HG03378 (cell line): ENCODE data around the gene GNPNAT1.

Source experiments
- ATAC-seq: cut with Tn5 transposase; IDR thresholded peaks from one replicate; pipeline ENCODE4 v1.9.1; 2021; ENCODE audit warnings: mild to moderate bottlenecking, moderate library complexity; ENCODE audit not compliant: unreplicated experiment

GNPNAT1 gene

GRCh38 chr14:52791223-52792096 lies at the start of gene GNPNAT1:
Gene GNPNAT1, minus strand, starts transcription at chr14:52791607. Its CDS starts 6,957 bp downstream, at chr14:52784650.
- peak; percentile 74 for ATAC-seq

- ATAC-seq = no peak
Observed at GRCh38 chr14:52840877-52841276, 49.5 kb upstream of the GNPNAT1 start.

- ATAC-seq = no peak
Observed at GRCh38 chr14:52837451-52837850, 46.0 kb upstream of the GNPNAT1 start.

- no peak for ATAC-seq
Observed at GRCh38 chr14:52836063-52836462, 44.7 kb upstream of the GNPNAT1 start.

- ATAC-seq = no peak
Observed at GRCh38 chr14:52835122-52835903, 43.9 kb upstream of the GNPNAT1 start.

GRCh38 chr14:52834440-52834842 lies 43.0 kb upstream of the GNPNAT1 start:
- ATAC-seq = no peak

GRCh38 chr14:52833891-52834290 lies 42.5 kb upstream of the GNPNAT1 start:
- ATAC-seq = no peak

GRCh38 chr14:52829527-52830185 lies 38.2 kb upstream of the GNPNAT1 start:
- no peak for ATAC-seq

- ATAC-seq = no peak
Observed at GRCh38 chr14:52827426-52827825, 36.0 kb upstream of the GNPNAT1 start.

- ATAC-seq = no peak
Observed at GRCh38 chr14:52825085-52825484, 33.7 kb upstream of the GNPNAT1 start.

GRCh38 chr14:52824462-52824861 lies 33.1 kb upstream of the GNPNAT1 start:
- no peak for ATAC-seq

GRCh38 chr14:52821805-52822250 lies 30.4 kb upstream of the GNPNAT1 start:
- no peak for ATAC-seq

- ATAC-seq = no peak
Observed at GRCh38 chr14:52808101-52808500, 16.7 kb upstream of the GNPNAT1 start.

GRCh38 chr14:52806115-52806514 lies 14.7 kb upstream of the GNPNAT1 start:
- ATAC-seq = no peak

GRCh38 chr14:52802597-52802996 lies 11.2 kb upstream of the GNPNAT1 start:
- ATAC-seq = no peak

- ATAC-seq = no peak
Observed at GRCh38 chr14:52801014-52801712, 9.8 kb upstream of the GNPNAT1 start.

- no peak for ATAC-seq
Observed at GRCh38 chr14:52798826-52799225, 7.4 kb upstream of the GNPNAT1 start.

GRCh38 chr14:52797653-52798052 lies 6.2 kb upstream of the GNPNAT1 start:
- no peak for ATAC-seq

- ATAC-seq = no peak
Observed at GRCh38 chr14:52793061-52793460, 1.7 kb upstream of the GNPNAT1 start.

GRCh38 chr14:52792097-52792415 lies 649 bp upstream of the GNPNAT1 start:
- ATAC-seq = no peak

GRCh38 chr14:52790756-52791222 lies 618 bp downstream of the GNPNAT1 start:
- ATAC-seq = peak; percentile 5
